Heart left ventricle (tissue), 16 donors: Measurements from ENCODE around the gene TULP4. TPM values are rescaled to one million over a fixed set of nuclear protein-coding genes. Genes with fewer than 3 reads are reported as not detected.

ENCODE experiments used
- ATAC-seq, 4 donors: fragments of 200-7000 bp; cut with Tn5 transposase; one replicate each; pipeline ENCODE4 v1.9.1; 2020 to 2022; ENCODE audit warnings: moderate library complexity in 4 of 4, mild to moderate bottlenecking in 3 of 4, moderate number of reproducible peaks in 1 of 4
- DNase-seq, 5 donors: peaks; one replicate each; pipeline ENCODE4 v3.0.0-alpha.2; 2020
- H3K27ac ChIP-seq, 12 donors: fragments of 200-600 bp; sonication (generic) in 4 of 12; one replicate each; pipeline versions ENCODE4 v1.5.0 to v1.8.0; 2016 to 2022; ENCODE audit warnings: mild to moderate bottlenecking in 2 of 12
- H3K27me3 ChIP-seq, 9 donors: fragments of 200-600 bp; sonication (generic) in 2 of 9; one replicate each; pipeline versions ENCODE4 v1.5.1 to v1.8.0; 2016 to 2022; ENCODE audit warnings: mild to moderate bottlenecking in 3 of 9
- H3K36me3 ChIP-seq, 9 donors: fragments of 200-600 bp; sonication (generic) in 2 of 9; one replicate each; pipeline versions ENCODE4 v1.5.0 to v1.8.0; 2018 to 2022; ENCODE audit warnings: mild to moderate bottlenecking in 2 of 9
- H3K4me1 ChIP-seq, 12 donors: fragments of 200-600 bp; sonication (generic) in 4 of 12; one replicate each; pipeline versions ENCODE4 v1.5.0 to v1.8.0; 2016 to 2022; ENCODE audit warnings: mild to moderate bottlenecking in 3 of 12
- H3K4me3 ChIP-seq, 12 donors: fragments of 200-600 bp; sonication (generic) in 4 of 12; one replicate each; pipeline versions ENCODE4 v1.5.0 to v1.8.0; 2017 to 2022; ENCODE audit warnings: mild to moderate bottlenecking in 9 of 12, moderate library complexity in 4 of 12
- H3K9me3 ChIP-seq, 12 donors: fragments of 200-600 bp; sonication (generic) in 4 of 12; one replicate each; pipeline versions ENCODE4 v1.5.0 to v1.8.0; 2016 to 2022; ENCODE audit warnings: mild to moderate bottlenecking in 1 of 12
- POLR2A ChIP-seq, 2 donors: fragments of 450-650 bp; IDR thresholded peaks; one replicate each; pipeline ENCODE4 v1.6.1; 2017; ENCODE audit warnings: antibody characterized with exemption in 2 of 2, mild to moderate bottlenecking in 2 of 2, moderate library complexity in 2 of 2
- WGBS, 4 donors: extraction: QIAGEN DNeasy Blood & Tissue Kit in 2 of 4; methylation state at CpG; one replicate each; pipeline versions ENCODE4 v1.1.5 to v1.1.7; 2013 to 2018; 5-methylcytosine and 5-hydroxymethylcytosine counted together
- intact Hi-C, 10 donors: fragments of 100-400 bp; cut with DNase I; formaldehyde crosslinking; loops; one replicate each; pipeline versions ENCODE4 v1.11.1 to v1.14.2; 2022
- polyA plus RNA-seq, 2 donors: library from polyadenylated mRNA; stranded (reverse); fragments of 200-250 nt; gene quantifications; one replicate each; pipeline ENCODE4 v1.2.3, GENCODE V29; 2013
- total RNA-seq, 9 donors: library from RNA; depleted of rRNA in 2 of 9; stranded (reverse); fragments of >200 nt in 2 of 9; fragmentation: NEBNext Ultra II Directional in 3 of 9; extraction: Animal tissue kit (Norgen Biotek cat#: 25700) in 3 of 9; gene quantifications; one replicate each; pipeline versions ENCODE4 v1.1.0 to v1.2.4, GENCODE V29; 2016 to 2023
- TF ChIP-seq, protein P1 (sequence below), 12 donors: fragments of 200-600 bp; sonication (generic) in 4 of 12; IDR thresholded peaks; one replicate each; pipeline versions ENCODE4 v1.5.0 to v1.8.0; 2018 to 2022; ENCODE audit warnings: antibody characterized with exemption in 12 of 12, mild to moderate bottlenecking in 5 of 12
- donor health status: ischemic (EF 13 %, LVEDD 7.1; RV severe dilation, severe dysfunction).
- donor health status: healthy with polysubstance abuse.
- donor health status: DM: no; HTN: yes; CAD: no.
- donor health status: DM: no; HTN: no; CAD: no.
- donor health status: ischemic (EF 25% LVEDD 6.9; RV normal size, moderate dysfunction).
- donor health status: ischemic (EF 25% LVEDD 5.7; RV mildly dilated, moderate dysfunction).
- donor health status: healthy.
- donor health status: DM: yes; HTN: yes; CAD: no.
- donor health status: ischemic (EF 35%, LVEDD 5.7; RV mildly dilated, moderate dysfunction).
- donor health status: nonischemic (EF 11% LVEDD 7.7; RV severe dilation, severe dysfunction).
- donor health status: DM: yes; HTN: yes; CAD: no.
- donor health status: PGD.
- donor health status: ischemic (EF 29% LVEDD 5.4; RV normal size, mild dysfunction).
- donor health status: nonischemic (EF 23%, LVEDD 6.1; RV moderate dilation, normal function).

Gene TULP4
- total and polyA plus RNA-seq, 11 donors, result 9.6 to 134 (median 93.0) TPM

DNA sequence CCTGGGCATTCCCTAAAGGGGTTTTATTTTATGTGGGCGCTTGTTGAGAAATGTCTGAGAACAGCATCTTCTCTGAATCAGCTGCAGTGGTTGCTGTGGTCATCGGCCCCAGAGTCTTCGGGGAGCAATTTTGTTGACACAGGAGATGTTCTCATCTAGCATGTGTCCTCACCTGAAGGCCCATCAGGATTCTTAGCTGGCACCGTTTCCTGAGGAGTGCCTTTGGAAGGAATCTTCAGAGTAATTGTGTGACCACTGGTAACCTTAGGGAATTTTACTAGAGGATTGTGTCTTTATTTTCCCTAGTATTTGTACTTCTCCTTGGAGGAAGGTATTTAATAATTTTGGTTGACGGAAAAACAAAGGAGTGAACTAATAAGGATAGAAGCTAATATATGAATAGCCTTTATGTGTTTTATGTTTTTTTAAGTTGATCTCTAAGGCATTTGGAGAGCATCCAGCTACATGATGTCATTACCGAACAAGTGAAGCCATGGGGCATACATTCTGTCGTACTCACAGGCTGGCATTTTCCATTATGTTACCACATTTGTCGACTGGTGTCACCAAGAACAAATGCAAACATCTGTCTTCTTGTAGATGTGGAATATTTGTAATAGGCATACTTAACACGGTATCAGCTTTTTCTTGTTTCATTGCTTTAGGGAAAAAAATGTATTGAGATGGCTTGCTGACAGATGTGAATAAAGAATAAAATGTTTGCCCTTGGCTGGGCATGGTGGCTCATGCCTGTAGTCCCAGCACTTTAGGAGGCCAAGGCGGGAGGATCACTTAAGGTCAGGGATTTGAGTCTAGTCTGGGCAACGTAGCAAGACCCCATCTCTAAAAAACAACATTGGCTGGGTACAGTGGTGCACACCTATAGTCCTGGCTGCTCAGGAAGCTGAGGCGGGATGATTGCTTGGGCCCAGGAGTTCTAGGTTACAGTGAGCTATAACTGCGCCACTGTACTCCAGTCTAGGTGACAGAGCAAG lies 41.9 kb downstream of the TULP4 start:
- ATAC-seq, result no peak
- no peak for DNase-seq
- Histone ChIP-seq H3K27me3 (no peaks in the 10 kb centered on the region), H3K4me1 (peaks cover 0 to 7% (median 0%) of the 10 kb centered on the region in 12 donors), H3K9me3 (no peaks in the 10 kb centered on the region), H3K27ac (no peak overlapping the region), H3K36me3 (no peaks in the 10 kb centered on the region), H3K4me3 (no peak overlapping the region)
- 85 to 96% (median 93%) methylated on average over 13 of the region's 13 CpGs for WGBS, 4 donors
- TF ChIP-seq, protein P1, sequence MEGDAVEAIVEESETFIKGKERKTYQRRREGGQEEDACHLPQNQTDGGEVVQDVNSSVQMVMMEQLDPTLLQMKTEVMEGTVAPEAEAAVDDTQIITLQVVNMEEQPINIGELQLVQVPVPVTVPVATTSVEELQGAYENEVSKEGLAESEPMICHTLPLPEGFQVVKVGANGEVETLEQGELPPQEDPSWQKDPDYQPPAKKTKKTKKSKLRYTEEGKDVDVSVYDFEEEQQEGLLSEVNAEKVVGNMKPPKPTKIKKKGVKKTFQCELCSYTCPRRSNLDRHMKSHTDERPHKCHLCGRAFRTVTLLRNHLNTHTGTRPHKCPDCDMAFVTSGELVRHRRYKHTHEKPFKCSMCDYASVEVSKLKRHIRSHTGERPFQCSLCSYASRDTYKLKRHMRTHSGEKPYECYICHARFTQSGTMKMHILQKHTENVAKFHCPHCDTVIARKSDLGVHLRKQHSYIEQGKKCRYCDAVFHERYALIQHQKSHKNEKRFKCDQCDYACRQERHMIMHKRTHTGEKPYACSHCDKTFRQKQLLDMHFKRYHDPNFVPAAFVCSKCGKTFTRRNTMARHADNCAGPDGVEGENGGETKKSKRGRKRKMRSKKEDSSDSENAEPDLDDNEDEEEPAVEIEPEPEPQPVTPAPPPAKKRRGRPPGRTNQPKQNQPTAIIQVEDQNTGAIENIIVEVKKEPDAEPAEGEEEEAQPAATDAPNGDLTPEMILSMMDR (IDR thresholded peaks at IDR 0.05), result no peak
- TF ChIP-seq POLR2A (IDR thresholded peaks at IDR 0.05), result no peak
- intact Hi-C loops, result no loop called here

DNA sequence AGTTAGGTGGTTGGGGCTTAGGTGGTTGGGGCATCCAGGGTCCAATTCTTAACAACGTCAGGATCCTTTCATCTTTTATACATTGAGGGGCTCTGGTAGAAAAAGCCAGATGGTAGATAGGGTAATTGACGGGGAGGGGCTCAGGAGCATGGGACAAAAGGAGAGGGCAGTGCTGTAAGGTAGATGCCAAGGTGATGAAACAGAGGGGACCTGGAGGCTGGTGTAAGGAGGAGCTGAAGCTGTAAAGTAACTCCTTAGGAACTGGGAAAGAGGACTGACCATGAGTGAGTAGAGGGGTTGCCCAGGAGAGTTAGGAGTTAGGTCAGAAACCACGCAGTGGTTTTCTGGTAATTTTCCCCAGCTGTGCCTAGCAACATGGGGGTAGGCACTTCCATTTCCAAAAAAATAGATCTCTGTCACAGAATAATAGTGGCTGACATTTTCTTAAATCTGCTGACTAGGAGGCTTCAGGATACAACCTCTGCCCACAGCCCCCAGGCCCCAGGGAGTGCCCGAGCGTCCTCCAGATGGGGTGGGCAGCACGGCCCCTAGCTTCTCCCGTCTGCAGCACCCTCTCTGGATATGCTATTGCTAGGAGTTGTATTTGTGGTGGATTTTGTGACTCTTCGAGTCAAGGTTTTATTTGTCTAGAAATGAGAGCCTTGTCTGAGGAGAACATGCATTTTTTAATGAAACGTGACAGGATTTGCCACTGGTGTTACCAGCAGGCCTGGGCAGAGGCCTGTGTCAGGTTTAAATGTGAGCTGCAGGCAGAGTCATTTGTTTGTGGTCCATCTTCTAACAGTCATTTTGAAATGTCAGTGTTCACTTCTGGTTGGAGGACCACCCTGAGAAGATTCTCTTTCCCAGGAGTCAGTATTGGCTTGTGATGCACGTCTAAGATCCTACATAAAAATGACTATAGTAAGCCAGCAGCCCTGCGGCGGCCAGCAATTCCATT lies 44.6 kb downstream of the TULP4 start:
- H3K4me1 ChIP-seq, result peaks cover 0 to 16% (median 0%) of the 10 kb centered on the region in 12 donors
- no peaks in the 10 kb centered on the region for H3K36me3 ChIP-seq
- no peaks in the 10 kb centered on the region for H3K9me3 ChIP-seq
- DNase-seq (no peak), ATAC-seq (no peak)
- WGBS, 4 donors, result 86 to 95% (median 93%) methylated on average over 12 of the region's 12 CpGs
- intact Hi-C loops, result no loop called here
- no peak overlapping the region for H3K4me3 ChIP-seq
- no peak overlapping the region for H3K27ac ChIP-seq
- TF ChIP-seq POLR2A (IDR thresholded peaks at IDR 0.05), result no peak
- TF ChIP-seq, protein P1 (IDR thresholded peaks at IDR 0.05), result no peak
- H3K27me3 ChIP-seq, result no peaks in the 10 kb centered on the region

- Histone ChIP-seq H3K27ac (no peak overlapping the region), H3K36me3 (no peaks in the 10 kb centered on the region), H3K4me1 (peaks cover 0 to 21% (median 0%) of the 10 kb centered on the region in 12 donors), H3K9me3 (no peaks in the 10 kb centered on the region), H3K27me3 (no peaks in the 10 kb centered on the region), H3K4me3 (no peak overlapping the region)
- no peak for DNase-seq
- no peak for ATAC-seq
- intact Hi-C loops, result no loop called here
- TF ChIP-seq POLR2A (IDR thresholded peaks at IDR 0.05), result no peak
- TF ChIP-seq, protein P1 (IDR thresholded peaks at IDR 0.05), result no peak
- WGBS, 4 donors, result 93 to 95% (median 94%) methylated on average over 7 of the region's 7 CpGs
Measured at GRCh38 chr6:158357570-158358216, 45.4 kb downstream of the TULP4 start.
